Ovary (tissue), 3 donors: ENCODE results near the gene TBC1D28.
"Not testable (repeated sequence)": the region's sequence is repeated elsewhere in the genome, so short reads cannot be mapped to it uniquely, and the experiment has no call there.

ENCODE experiments used
- CTCF ChIP-seq, 3 donors: fragments of 450-650 bp in 2 of 3; fragments of 200-600 bp in 1 of 3; IDR thresholded peaks; one replicate each; pipeline versions ENCODE4 v1.5.1 to v1.8.0; 2016 to 2022; ENCODE audit warnings: antibody characterized with exemption in 3 of 3, mild to moderate bottlenecking in 1 of 3
- POLR2A ChIP-seq: fragments of 450-650 bp; IDR thresholded peaks from one replicate; pipeline ENCODE4 v1.6.1; 2017; ENCODE audit warnings: antibody characterized with exemption, mild to moderate bottlenecking, moderate library complexity
- donor health status: DM: no; HTN: no; CAD: no.

DNA sequence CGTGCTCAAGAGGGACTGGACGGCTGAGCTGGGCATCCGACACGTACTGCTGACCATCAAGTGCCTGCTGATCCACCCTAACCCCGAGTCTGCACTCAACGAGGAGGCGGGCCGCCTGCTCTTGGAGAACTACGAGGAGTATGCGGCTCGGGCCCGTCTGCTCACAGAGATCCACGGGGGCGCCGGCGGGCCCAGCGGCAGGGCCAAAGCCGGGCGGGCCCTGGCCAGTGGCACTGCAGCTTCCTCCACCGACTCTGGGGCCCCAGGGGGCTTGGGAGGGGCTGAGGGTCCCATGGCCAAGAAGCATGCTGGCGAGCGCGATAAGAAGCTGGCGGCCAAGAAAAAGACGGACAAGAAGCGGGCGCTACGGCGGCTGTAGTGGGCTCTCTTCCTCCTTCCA, 33.2 kb upstream of the TBC1D28 start:
- TF ChIP-seq POLR2A; CTCF (IDR thresholded peaks at IDR 0.05): not testable (repeated sequence)
